ENCODE results near the gene MAP2. TPM values are rescaled to one million over a fixed set of nuclear protein-coding genes. Genes with fewer than 3 reads are reported as not detected.

Gene MAP2
- total RNA-seq, 1 donor = 2.2 TPM

Small RNA genes lying within 50 kb of the gene (small RNA-seq; reads per million reads assigned to genes)
- not detected for gene RNA5SP118
